HG02759 (cell line): ENCODE results near the gene ANAPC2.
"Not testable (repeated sequence)": the region's sequence is repeated elsewhere in the genome, so short reads cannot be mapped to it uniquely, and the experiment has no call there.

Experiments
- ATAC-seq: cut with Tn5 transposase; IDR thresholded peaks from one replicate; pipeline ENCODE4 v1.9.1; 2021; ENCODE audit warnings: mild to moderate bottlenecking, moderate library complexity; ENCODE audit not compliant: unreplicated experiment

ANAPC2 gene

GRCh38 chr9:137148242-137148641 is 40.1 kb downstream of the ANAPC2 start:
- no peak for ATAC-seq

- ATAC-seq, result no peak
These were observed 40.6 kb downstream of the ANAPC2 start for GRCh38 chr9:137147793-137148160.

GRCh38 chr9:137147091-137147792 is 41.1 kb downstream of the ANAPC2 start:
- ATAC-seq, result no peak

GRCh38 chr9:137146527-137146918 is 41.8 kb downstream of the ANAPC2 start:
- no peak for ATAC-seq

DNA sequence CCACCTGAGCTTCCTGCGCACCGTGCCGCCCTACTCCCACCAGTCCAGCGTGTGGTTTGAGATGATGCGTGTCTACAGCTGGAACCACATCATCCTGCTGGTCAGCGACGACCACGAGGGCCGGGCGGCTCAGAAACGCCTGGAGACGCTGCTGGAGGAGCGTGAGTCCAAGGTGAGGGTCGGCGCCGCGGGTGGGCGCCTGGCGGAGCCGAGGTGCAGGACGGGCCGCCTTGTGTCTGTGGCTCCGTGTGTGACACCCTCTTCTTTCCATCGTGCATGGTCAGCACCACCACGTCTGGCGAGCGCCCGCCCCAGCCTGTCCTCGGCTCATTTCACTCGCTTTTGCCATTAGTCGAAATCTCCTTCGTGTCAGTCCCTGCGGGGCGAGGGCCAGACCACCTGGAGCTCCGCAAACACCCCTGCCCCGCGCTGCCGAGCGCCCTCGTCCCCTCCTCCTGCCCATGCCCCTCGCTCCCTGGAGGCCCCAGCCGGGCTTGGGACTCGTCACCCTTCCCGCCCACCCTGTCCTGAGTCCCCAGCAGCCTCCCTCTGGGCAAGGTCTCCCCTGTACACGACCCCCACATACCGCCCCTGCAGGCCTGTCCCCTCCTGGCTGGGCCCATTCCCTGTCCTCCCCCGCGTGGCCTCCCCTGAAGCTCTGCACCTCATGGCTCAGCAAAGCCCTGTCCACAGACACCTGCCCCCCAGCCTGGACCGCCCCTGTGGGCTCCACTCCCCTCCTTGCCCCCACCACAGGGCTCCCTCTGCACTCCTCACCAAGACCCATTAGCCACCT is 42.4 kb downstream of the ANAPC2 start:
- no peak for ATAC-seq

DNA sequence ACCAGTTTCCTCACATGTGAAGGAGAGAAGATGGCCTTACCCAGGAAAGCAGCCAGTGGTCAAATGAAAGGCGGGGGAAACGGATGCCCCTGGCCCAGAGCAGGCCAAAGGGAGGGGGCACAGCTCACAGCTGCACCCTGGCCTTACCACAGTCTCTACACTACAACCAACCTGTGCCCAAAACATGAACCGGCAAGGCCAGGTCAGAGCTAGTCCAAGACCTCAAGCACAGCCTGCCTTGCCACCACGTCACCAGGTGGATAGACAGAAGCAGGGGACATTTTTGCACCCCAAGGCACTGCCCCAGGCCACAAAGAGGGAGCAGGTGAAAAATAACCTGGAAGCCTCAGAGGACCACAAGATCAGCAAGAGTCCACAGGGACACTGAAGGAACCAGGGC is 44.9 kb downstream of the ANAPC2 start:
- ATAC-seq, result no peak

- no peak for ATAC-seq
These were observed 46.1 kb downstream of the ANAPC2 start for GRCh38 chr9:137141976-137142936.

DNA sequence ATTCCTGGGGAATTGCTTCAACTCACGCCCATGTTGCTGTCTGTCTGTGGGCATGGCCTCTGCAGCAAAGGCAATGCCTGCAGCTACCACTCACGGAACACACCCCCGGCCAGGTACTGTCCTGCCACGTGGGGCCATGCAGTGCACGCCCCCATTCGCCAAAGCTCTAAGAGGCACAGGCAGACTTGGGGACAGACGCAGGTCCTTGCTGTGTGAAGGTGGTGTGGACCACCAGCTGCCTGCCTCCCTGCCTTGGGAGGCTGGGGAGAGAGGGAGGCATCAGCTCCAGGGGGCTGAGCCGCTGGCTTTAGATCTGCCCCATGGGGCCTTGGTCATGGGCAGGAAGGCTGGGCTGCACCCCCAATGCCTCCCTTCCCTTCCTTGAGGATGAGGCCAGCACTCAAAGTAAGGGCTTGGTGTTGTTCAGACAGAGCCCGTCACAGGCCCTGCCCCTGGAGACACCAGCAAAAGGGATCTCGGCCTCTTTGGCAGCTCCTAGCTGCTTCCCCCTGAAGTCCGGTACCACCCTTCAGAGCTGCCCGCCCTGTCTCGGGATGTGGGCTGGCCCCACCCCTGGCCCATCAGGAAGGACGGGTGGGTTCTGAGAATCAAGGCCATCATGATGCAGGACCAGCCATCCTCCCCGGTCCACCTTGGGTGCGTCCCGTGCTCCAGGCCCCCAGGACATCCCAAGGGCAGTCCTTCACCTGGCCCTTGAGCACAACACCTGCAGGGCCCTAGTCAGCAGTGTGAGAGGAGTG is 47.1 kb downstream of the ANAPC2 start:
- ATAC-seq, result no peak

- ATAC-seq, result no peak
These were observed 48.0 kb downstream of the ANAPC2 start for GRCh38 chr9:137140151-137141012.

DNA sequence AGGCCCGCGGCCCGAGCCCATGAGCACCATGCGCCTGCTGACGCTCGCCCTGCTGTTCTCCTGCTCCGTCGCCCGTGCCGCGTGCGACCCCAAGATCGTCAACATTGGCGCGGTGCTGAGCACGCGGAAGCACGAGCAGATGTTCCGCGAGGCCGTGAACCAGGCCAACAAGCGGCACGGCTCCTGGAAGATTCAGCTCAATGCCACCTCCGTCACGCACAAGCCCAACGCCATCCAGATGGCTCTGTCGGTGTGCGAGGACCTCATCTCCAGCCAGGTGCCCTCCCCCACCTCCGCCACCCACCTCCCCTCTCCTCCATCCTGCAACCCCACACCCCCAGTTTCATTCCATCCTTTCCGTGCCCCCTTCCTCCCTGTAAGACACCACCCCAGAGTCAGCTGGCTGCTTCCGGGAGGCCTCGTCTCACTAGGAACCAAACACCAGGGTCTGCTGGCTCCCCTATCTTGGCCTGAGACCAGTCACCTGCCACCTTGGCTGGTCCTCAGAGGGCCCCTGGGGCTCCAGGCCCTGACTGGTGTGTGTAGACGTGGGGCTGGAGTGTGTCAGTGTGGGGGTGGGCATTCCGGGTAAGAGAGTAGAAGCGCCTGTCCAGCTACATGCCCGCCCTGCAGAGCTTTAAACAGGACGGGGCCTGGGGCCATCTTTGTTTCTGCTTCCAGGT is 48.8 kb downstream of the ANAPC2 start:
- no peak for ATAC-seq

GRCh38 chr9:137138722-137139467 is 49.5 kb downstream of the ANAPC2 start, which contains the start of gene GRIN1:
Gene GRIN1 (plus strand): TSS chr9:137139154. CDS start chr9:137139487, 333 bp downstream.
- no peak for ATAC-seq

GRCh38 chr9:137138058-137138721 is 50.2 kb downstream of the ANAPC2 start:
- ATAC-seq, result no peak

DNA sequence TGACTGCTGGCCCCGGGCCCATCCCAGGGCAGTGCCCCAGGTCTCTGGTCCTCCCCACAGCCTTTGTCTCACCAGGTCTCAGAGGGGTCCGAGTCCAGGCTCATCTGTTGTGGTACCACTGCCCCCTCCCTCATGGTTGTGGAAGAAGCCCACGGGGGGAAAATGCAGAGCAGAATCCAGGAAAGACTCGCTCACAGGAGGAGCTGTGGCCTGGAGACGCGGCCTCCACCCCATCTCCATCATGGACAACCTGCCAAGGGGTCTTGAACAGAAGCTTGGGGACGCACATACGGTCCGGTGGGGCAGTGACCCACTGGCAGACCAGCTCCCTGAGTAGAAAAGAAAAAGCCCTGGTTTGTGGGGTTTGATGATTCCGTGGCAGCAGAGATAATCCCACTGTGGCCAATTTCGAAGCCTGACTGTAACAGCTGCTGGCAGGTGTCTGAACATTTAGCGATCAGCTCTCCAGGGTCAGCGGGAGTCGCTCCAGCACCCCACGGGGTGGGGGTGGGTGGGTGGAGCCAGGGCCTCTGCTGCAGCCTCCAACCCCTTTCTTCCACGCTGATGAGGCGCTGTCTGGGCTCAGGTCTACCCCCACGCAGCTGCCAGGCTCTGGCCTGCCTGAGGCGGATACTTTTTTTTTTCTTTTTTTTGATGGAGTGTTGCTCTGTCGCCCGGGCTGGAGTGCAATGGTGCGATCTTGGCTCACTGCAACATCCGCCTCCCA is 51.3 kb downstream of the ANAPC2 start:
- no peak for ATAC-seq

DNA sequence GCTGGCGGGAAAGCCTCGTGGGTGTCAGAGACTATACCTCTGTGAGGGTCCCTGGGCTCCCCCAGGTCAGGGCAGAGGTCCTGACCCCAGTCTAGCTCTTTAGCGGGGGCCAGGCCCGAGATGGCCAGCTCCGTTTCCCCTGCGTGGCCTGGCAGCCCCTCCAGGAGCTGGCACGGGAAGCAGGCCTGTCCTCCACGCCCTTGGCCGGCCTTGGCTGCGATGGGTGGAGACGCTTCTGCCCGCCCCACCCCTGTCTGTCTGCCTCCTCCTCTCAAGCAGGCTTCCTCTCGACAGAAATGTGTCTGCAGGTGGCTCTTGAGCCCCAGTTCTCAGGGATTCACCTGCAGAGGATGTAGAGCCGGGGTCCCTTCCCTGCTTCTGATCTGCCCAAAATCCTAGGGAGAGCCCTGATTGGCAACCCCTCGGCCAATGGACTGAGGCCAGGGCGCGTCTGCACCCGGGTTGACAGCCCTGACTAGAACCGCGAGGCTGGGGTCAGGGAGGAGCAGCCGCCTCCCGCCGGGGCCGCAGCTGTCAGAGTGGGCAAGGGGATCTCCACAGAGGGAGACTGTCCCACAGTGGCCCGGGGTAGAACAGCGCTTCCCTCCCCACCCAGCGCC is 52.0 kb downstream of the ANAPC2 start:
- ATAC-seq, result no peak

DNA sequence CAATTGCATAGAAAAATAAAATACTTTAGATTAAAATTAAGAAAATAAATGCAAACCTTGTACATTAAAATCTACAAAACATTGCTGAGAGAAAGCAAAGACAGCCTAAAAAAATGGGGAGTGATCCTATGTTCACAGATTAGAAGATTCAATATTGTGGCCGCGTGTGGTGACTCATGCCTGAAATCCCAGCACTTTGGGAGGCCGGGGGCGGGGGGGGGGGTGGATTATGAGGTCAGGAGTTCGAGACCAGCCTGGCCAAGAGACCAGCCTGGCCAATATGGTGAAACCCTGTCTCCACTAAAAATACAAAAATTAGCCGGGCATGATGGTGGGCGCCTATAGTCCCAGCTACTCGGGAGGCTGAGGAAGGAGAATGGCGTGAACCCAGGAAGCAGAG is 53.2 kb downstream of the ANAPC2 start:
- not testable (repeated sequence) for ATAC-seq

GRCh38 chr9:137134191-137134590 is 54.2 kb downstream of the ANAPC2 start:
- no peak for ATAC-seq
